Pancreas (tissue), 10 donors: ENCODE data around the gene ATP1B3. TPM values are rescaled to one million over a fixed set of nuclear protein-coding genes. Genes with fewer than 3 reads are reported as not detected.

ENCODE experiments used
- ATAC-seq, 4 donors: fragments of 200-7000 bp; cut with Tn5 transposase; one replicate each; pipeline versions ENCODE4 v1.8.0 to v1.9.1; 2020; ENCODE audit warnings: mild to moderate bottlenecking in 4 of 4, moderate library complexity in 4 of 4
- DNase-seq, 6 donors: peaks; one replicate each; pipeline ENCODE4 v3.0.0-alpha.2; 2020
- FAIRE-seq: peaks from 2 replicates; lab custom pipeline; 2012; peaks lifted over from hg19 to GRCh38; lab: Jason Lieb, UNC
- H3K27ac ChIP-seq, 4 donors: fragments of 200-600 bp; sonication (generic); 1 replicate in 3 of 4; 2 replicates in 1 of 4; pipeline versions ENCODE4 v1.5.0 to v1.8.0; 2020
- H3K27me3 ChIP-seq, 4 donors: fragments of 200-600 bp; one replicate each; pipeline ENCODE4 v1.8.0; 2021
- H3K36me3 ChIP-seq, 3 donors: fragments of 200-600 bp; sonication (generic) in 1 of 3; one replicate each; pipeline versions ENCODE4 v1.5.0 to v1.8.0; 2020 to 2021
- H3K4me1 ChIP-seq, 3 donors: fragments of 200-600 bp; one replicate each; pipeline ENCODE4 v1.8.0; 2021
- H3K4me3 ChIP-seq, 4 donors: fragments of 200-600 bp; sonication (generic) in 2 of 4; one replicate each; pipeline versions ENCODE4 v1.5.0 to v1.8.0; 2020 to 2021
- H3K9me3 ChIP-seq, 4 donors: fragments of 200-600 bp; one replicate each; pipeline ENCODE4 v1.8.0; 2021
- CTCF ChIP-seq, 4 donors: fragments of 200-600 bp; sonication (generic) in 3 of 4; IDR thresholded peaks; one replicate each; pipeline versions ENCODE4 v1.5.0 to v1.8.0; 2021; ENCODE audit warnings: antibody characterized with exemption in 4 of 4
- WGBS, 2 donors: extraction: QIAGEN DNeasy Blood & Tissue Kit; methylation state at CpG; one replicate each; pipeline ENCODE4 v1.1.7; 2013; 5-methylcytosine and 5-hydroxymethylcytosine counted together
- intact Hi-C, 3 donors: fragments of 100-400 bp; cut with DNase I; formaldehyde crosslinking; loops; one replicate each; pipeline versions ENCODE4 v1.11.1 to v1.14.2; 2022
- polyA plus RNA-seq, 2 donors: library from polyadenylated mRNA; stranded (reverse); fragments of 200-250 nt; gene quantifications; one replicate each; pipeline ENCODE4 v1.2.3, GENCODE V29; 2013
- total RNA-seq, 6 donors: library from RNA; stranded (reverse); fragmentation: NEBNext Ultra II Directional in 4 of 6; extraction: Animal tissue kit (Norgen Biotek cat#: 25700) in 4 of 6; gene quantifications; one replicate each; pipeline versions ENCODE4 v1.2.1 to v1.2.4, GENCODE V29; 2021 to 2023
- donor health status: healthy with polysubstance abuse.
- donor health status: DM: no; HTN: no; CAD: no; lungs with moderate emphysema.
- donor health status: DM: no; HTN: no; CAD: no.
- donor health status: control.
- donor health status: control.
- donor health status: Bipolar disorder and iron deficiency.
- donor health status: DM: yes; HTN: yes; CAD: no.
- donor health status: DM: no; HTN: no; CAD: no.
- donor health status: DM: no; HTN: no; CAD: no.
- donor health status: DM: yes; HTN: yes; CAD: no.

The ATP1B3 gene
- total and polyA plus RNA-seq, 8 donors: 6.7 to 53.0 (median 21.2) TPM

- ATAC-seq: peak in 1 of 4 donors; percentile 28
- no peak overlapping the region for H3K27ac ChIP-seq
Measured at GRCh38 chr3:141959589-141960554, 83.4 kb downstream of the ATP1B3 start.

DNA sequence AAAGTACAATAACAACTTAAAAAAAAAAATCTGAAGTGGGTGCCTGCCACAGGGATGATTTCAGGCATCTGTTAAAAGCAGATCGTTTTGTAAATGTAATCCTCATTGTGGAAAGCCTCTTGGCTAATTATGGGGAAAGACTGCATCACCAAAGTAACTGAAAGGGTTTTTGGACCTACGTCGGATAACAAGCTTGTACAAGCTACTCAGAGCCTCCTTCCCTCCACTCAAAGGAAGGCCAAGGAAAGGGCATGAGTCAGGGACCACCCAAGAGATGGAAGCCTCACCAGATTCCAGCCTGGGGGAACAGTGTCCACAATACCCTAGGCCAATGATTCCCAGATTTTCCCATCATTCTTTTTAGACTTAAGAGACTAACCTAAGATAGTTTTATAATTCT is 84.3 kb downstream of the ATP1B3 start:
- Histone ChIP-seq H3K27ac (no peak overlapping the region), H3K4me3 (no peak overlapping the region), H3K27me3 (no peaks in the 10 kb centered on the region), H3K4me1 (no peaks in the 10 kb centered on the region), H3K36me3 (peaks cover 0 to 4% (median 0%) of the 10 kb centered on the region in 3 donors), H3K9me3 (no peaks in the 10 kb centered on the region)
- FAIRE-seq (no peak), DNase-seq (no peak), ATAC-seq (peak in 2 of 4 donors; percentile 36 to 47)
- intact Hi-C loops: loop anchor here in 1 of 3 donors (10.0 kb wide), 1 partner anchor 314 kb away; no protein-coding TSS in a partner anchor
- TF ChIP-seq CTCF (IDR thresholded peaks at IDR 0.05): no peak
- 86 to 89% methylated on average over 3 of the region's 3 CpGs for WGBS, 2 donors

More at GRCh38 chr3:141959589-141960554, 83.4 kb downstream of the ATP1B3 start:
- DNase-seq (no peak), FAIRE-seq (no peak)
- intact Hi-C loops: loop anchor here in 1 of 3 donors (10.0 kb wide), 1 partner anchor 315 kb away; no protein-coding TSS in a partner anchor
- Histone ChIP-seq H3K27me3 (no peaks in the 10 kb centered on the region), H3K4me1 (no peaks in the 10 kb centered on the region), H3K4me3 (no peak overlapping the region), H3K9me3 (no peaks in the 10 kb centered on the region), H3K36me3 (peaks cover 0 to 4% (median 0%) of the 10 kb centered on the region in 3 donors)
- 77 to 79% methylated on average over 8 of the region's 8 CpGs for WGBS, 2 donors
- no peak for TF ChIP-seq CTCF (IDR thresholded peaks at IDR 0.05)

DNA sequence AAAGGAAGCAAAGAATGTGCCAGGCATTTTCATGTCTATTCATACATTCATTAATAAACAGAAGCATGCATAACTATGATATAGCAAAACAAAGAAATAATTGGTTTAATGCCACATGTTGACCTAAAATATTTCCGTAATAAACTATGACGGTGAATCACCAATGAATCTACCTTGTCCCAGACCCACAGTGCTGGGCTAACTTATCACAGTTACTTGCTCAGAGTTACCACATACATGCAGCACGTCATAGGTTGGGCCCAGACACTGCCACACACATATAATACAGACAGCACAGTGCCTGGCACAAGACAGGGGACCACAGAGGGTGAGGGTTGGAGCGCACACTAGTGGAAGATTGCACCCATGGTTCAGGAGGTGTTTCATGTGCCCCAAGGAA is 86.9 kb downstream of the ATP1B3 start:
- no peak for FAIRE-seq
- H3K27me3 ChIP-seq: no peaks in the 10 kb centered on the region
- intact Hi-C loops: loop anchor here in 1 of 3 donors (10.0 kb wide), 1 partner anchor 312 kb away; no protein-coding TSS in a partner anchor
- no peak overlapping the region for H3K27ac ChIP-seq
- 88 to 92% methylated on average over 4 of the region's 4 CpGs for WGBS, 2 donors
- no peak for ATAC-seq
- H3K4me1 ChIP-seq: no peaks in the 10 kb centered on the region
- DNase-seq: no peak
- no peaks in the 10 kb centered on the region for H3K9me3 ChIP-seq
- no peak for TF ChIP-seq CTCF (IDR thresholded peaks at IDR 0.05)
- H3K36me3 ChIP-seq: peaks cover 0 to under 1% (median 0%) of the 10 kb centered on the region in 3 donors
- no peak overlapping the region for H3K4me3 ChIP-seq

GRCh38 chr3:141965471-141965870 is 89.0 kb downstream of the ATP1B3 start:
- no peaks in the 10 kb centered on the region for H3K9me3 ChIP-seq
- intact Hi-C loops: loop anchor here in 1 of 3 donors (10.0 kb wide), 1 partner anchor 309 kb away; no protein-coding TSS in a partner anchor
- no peaks in the 10 kb centered on the region for H3K36me3 ChIP-seq
- no peak for TF ChIP-seq CTCF (IDR thresholded peaks at IDR 0.05)
- DNase-seq (no peak), ATAC-seq (no peak), FAIRE-seq (no peak)
- no peak overlapping the region for H3K4me3 ChIP-seq
- WGBS, 2 donors: 61 to 65% methylated on average over 1 of the region's 1 CpG
- H3K4me1 ChIP-seq: no peaks in the 10 kb centered on the region
- H3K27ac ChIP-seq: no peak overlapping the region
- H3K27me3 ChIP-seq: no peaks in the 10 kb centered on the region
